Stimulated activated naive CD8-positive, alpha-beta T cell treated with anti-CD3 and anti-CD28 coated beads, Interleukin-15, Interleukin-2, amounts not matched to agents 100 ng/mL and 50 ng/mL, for 24 hours (primary cell): Measurements from ENCODE around the gene DEFB127.
"Not testable (repeated sequence)": the region's sequence is repeated elsewhere in the genome, so short reads cannot be mapped to it uniquely, and the experiment has no call there.

Source experiments
- H3K27ac Mint-ChIP-seq: one replicate; pipeline ENCODE4 v1.8.0; 2021; ENCODE audit warnings: mild to moderate bottlenecking, mixed read lengths
- H3K27me3 Mint-ChIP-seq: one replicate; pipeline ENCODE4 v1.8.0; 2021; ENCODE audit warnings: mixed read lengths
- H3K36me3 Mint-ChIP-seq: one replicate; pipeline ENCODE4 v1.8.0; 2021; ENCODE audit warnings: low read depth, mixed read lengths
- H3K4me1 Mint-ChIP-seq: one replicate; pipeline ENCODE4 v1.8.0; 2021; ENCODE audit warnings: low read depth, mixed read lengths
- H3K4me3 Mint-ChIP-seq: one replicate; pipeline ENCODE4 v1.8.0; 2021; ENCODE audit warnings: mild to moderate bottlenecking, mixed read lengths
- H3K9me3 Mint-ChIP-seq: one replicate; pipeline ENCODE4 v1.8.0; 2021; ENCODE audit warnings: mixed read lengths

Gene DEFB127

DNA sequence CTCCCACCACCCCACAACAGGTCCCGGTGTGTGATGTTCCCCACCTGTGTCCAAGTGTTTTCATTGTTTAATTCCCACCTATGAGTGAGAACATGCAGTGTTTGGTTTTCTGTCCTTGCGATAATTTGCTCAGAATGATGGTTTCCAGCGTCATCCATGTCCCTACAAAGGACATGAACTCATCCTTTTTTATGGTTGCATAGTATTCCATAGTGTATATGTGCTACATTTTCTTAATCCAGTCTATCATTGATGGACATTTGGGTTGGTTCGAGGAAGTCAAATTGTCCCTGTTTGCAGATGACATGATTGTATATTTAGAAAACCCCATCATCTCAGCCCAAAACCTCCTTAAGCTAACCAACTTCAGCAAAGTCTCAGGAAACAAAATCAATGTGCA, 46.4 kb downstream of the DEFB127 start:
- not testable (repeated sequence) for H3K9me3 Mint-ChIP-seq, H3K4me1 Mint-ChIP-seq, H3K27me3 Mint-ChIP-seq, H3K4me3 Mint-ChIP-seq, H3K36me3 Mint-ChIP-seq, H3K27ac Mint-ChIP-seq
